Muscle layer of colon (tissue), 2 donors: ENCODE measurements around the gene ASZ1.
"Not testable (repeated sequence)": the region's sequence is repeated elsewhere in the genome, so short reads cannot be mapped to it uniquely, and the experiment has no call there.

ENCODE experiments used
- H3K27ac ChIP-seq: one replicate; pipeline ENCODE4 v1.7.0; 2013; ENCODE audit warnings: low read depth, mild to moderate bottlenecking, low read length, moderate library complexity
- H3K27me3 ChIP-seq, 2 donors: one replicate each; pipeline ENCODE4 v1.7.0; 2013; ENCODE audit warnings: low read length in 2 of 2, mild to moderate bottlenecking in 2 of 2; ENCODE audit not compliant: insufficient read depth in 2 of 2, control insufficient read depth in 1 of 2
- H3K36me3 ChIP-seq: one replicate; pipeline ENCODE4 v1.7.0; 2013; ENCODE audit warnings: mild to moderate bottlenecking, low read length; ENCODE audit not compliant: insufficient read depth
- H3K4me1 ChIP-seq: one replicate; pipeline ENCODE4 v1.7.0; 2013; ENCODE audit warnings: mild to moderate bottlenecking, low read length; ENCODE audit not compliant: insufficient read depth
- H3K4me3 ChIP-seq, 2 donors: one replicate each; pipeline ENCODE4 v1.7.0; 2013; ENCODE audit warnings: low read length in 2 of 2, low read depth in 1 of 2, mild to moderate bottlenecking in 1 of 2, moderate library complexity in 1 of 2
- H3K9ac ChIP-seq: one replicate; pipeline ENCODE4 v1.7.0; 2013; ENCODE audit warnings: low read length
- H3K9me3 ChIP-seq: one replicate; pipeline ENCODE4 v1.7.0; 2013; ENCODE audit warnings: mild to moderate bottlenecking, low read length
- donor health status: abdominal sarcoma.
- donor health status: Adenocarcinoma of cecum.

Gene ASZ1

GRCh38 chr7:117444646-117445045 lies 17.4 kb upstream of the ASZ1 start:
- no peak overlapping the region for H3K27ac ChIP-seq
- no peaks in the 10 kb centered on the region for H3K36me3 ChIP-seq
- H3K4me1 ChIP-seq = no peaks in the 10 kb centered on the region
- H3K9ac ChIP-seq = no peak overlapping the region
- H3K4me3 ChIP-seq = no peak overlapping the region
- no peaks in the 10 kb centered on the region for H3K27me3 ChIP-seq
- no peaks in the 10 kb centered on the region for H3K9me3 ChIP-seq

- Histone ChIP-seq H3K9ac (no peak overlapping the region), H3K4me1 (no peaks in the 10 kb centered on the region), H3K27me3 (no peaks in the 10 kb centered on the region), H3K36me3 (no peaks in the 10 kb centered on the region), H3K9me3 (no peaks in the 10 kb centered on the region), H3K27ac (no peak overlapping the region), H3K4me3 (no peak overlapping the region)
Measured at GRCh38 chr7:117435475-117436043, 8.3 kb upstream of the ASZ1 start.

GRCh38 chr7:117424090-117424829 lies 3.0 kb downstream of the ASZ1 start:
- Histone ChIP-seq H3K4me1 (no peaks in the 10 kb centered on the region), H3K4me3 (no peak overlapping the region), H3K9ac (no peak overlapping the region), H3K36me3 (no peaks in the 10 kb centered on the region), H3K27ac (no peak overlapping the region), H3K27me3 (no peaks in the 10 kb centered on the region), H3K9me3 (no peaks in the 10 kb centered on the region)

GRCh38 chr7:117414591-117414990 lies 12.7 kb downstream of the ASZ1 start:
- not testable (repeated sequence) for H3K36me3 ChIP-seq, H3K9me3 ChIP-seq, H3K9ac ChIP-seq, H3K4me1 ChIP-seq, H3K27me3 ChIP-seq, H3K4me3 ChIP-seq, H3K27ac ChIP-seq

GRCh38 chr7:117412946-117413559 lies 14.2 kb downstream of the ASZ1 start:
- Histone ChIP-seq H3K27ac (no peak overlapping the region), H3K9ac (no peak overlapping the region), H3K4me1 (no peaks in the 10 kb centered on the region), H3K4me3 (no peak overlapping the region), H3K36me3 (no peaks in the 10 kb centered on the region), H3K9me3 (no peaks in the 10 kb centered on the region), H3K27me3 (no peaks in the 10 kb centered on the region)

GRCh38 chr7:117412390-117412789 lies 14.9 kb downstream of the ASZ1 start:
- H3K27me3 ChIP-seq = no peaks in the 10 kb centered on the region

GRCh38 chr7:117411539-117411938 lies 15.8 kb downstream of the ASZ1 start:
- Histone ChIP-seq H3K36me3 (no peaks in the 10 kb centered on the region), H3K4me3 (no peak overlapping the region), H3K4me1 (no peaks in the 10 kb centered on the region), H3K9me3 (no peaks in the 10 kb centered on the region), H3K27me3 (no peaks in the 10 kb centered on the region), H3K27ac (no peak overlapping the region), H3K9ac (no peak overlapping the region)

More at GRCh38 chr7:117412390-117412789, 14.9 kb downstream of the ASZ1 start:
- Histone ChIP-seq H3K4me3 (no peak overlapping the region), H3K27ac (no peak overlapping the region), H3K36me3 (no peaks in the 10 kb centered on the region), H3K4me1 (no peaks in the 10 kb centered on the region), H3K9me3 (no peaks in the 10 kb centered on the region), H3K9ac (no peak overlapping the region)

- Histone ChIP-seq H3K4me3 (no peak overlapping the region), H3K4me1 (no peaks in the 10 kb centered on the region)
Measured at GRCh38 chr7:117408831-117409230, 18.5 kb downstream of the ASZ1 start.

GRCh38 chr7:117405519-117405918 lies 21.8 kb downstream of the ASZ1 start:
- no peaks in the 10 kb centered on the region for H3K9me3 ChIP-seq
- no peaks in the 10 kb centered on the region for H3K36me3 ChIP-seq
- no peaks in the 10 kb centered on the region for H3K4me1 ChIP-seq
- H3K27me3 ChIP-seq = no peaks in the 10 kb centered on the region
- H3K4me3 ChIP-seq = no peak overlapping the region
- no peak overlapping the region for H3K9ac ChIP-seq
- H3K27ac ChIP-seq = no peak overlapping the region

More at GRCh38 chr7:117408831-117409230, 18.5 kb downstream of the ASZ1 start:
- Histone ChIP-seq H3K9ac (no peak overlapping the region), H3K27ac (no peak overlapping the region), H3K36me3 (no peaks in the 10 kb centered on the region), H3K27me3 (no peaks in the 10 kb centered on the region), H3K9me3 (no peaks in the 10 kb centered on the region)

- H3K4me3 ChIP-seq = no peak overlapping the region
- no peaks in the 10 kb centered on the region for H3K36me3 ChIP-seq
- no peak overlapping the region for H3K9ac ChIP-seq
- H3K27me3 ChIP-seq = no peaks in the 10 kb centered on the region
- no peak overlapping the region for H3K27ac ChIP-seq
- H3K9me3 ChIP-seq = no peaks in the 10 kb centered on the region
- no peaks in the 10 kb centered on the region for H3K4me1 ChIP-seq
Measured at GRCh38 chr7:117403737-117404136, 23.6 kb downstream of the ASZ1 start.

- H3K36me3 ChIP-seq = no peaks in the 10 kb centered on the region
- no peak overlapping the region for H3K27ac ChIP-seq
- no peak overlapping the region for H3K9ac ChIP-seq
- H3K9me3 ChIP-seq = no peaks in the 10 kb centered on the region
- no peak overlapping the region for H3K4me3 ChIP-seq
- no peaks in the 10 kb centered on the region for H3K27me3 ChIP-seq
- no peaks in the 10 kb centered on the region for H3K4me1 ChIP-seq
Measured at GRCh38 chr7:117402109-117402508, 25.2 kb downstream of the ASZ1 start.
